ENCODE results near the gene SNAPC4.

DNA sequence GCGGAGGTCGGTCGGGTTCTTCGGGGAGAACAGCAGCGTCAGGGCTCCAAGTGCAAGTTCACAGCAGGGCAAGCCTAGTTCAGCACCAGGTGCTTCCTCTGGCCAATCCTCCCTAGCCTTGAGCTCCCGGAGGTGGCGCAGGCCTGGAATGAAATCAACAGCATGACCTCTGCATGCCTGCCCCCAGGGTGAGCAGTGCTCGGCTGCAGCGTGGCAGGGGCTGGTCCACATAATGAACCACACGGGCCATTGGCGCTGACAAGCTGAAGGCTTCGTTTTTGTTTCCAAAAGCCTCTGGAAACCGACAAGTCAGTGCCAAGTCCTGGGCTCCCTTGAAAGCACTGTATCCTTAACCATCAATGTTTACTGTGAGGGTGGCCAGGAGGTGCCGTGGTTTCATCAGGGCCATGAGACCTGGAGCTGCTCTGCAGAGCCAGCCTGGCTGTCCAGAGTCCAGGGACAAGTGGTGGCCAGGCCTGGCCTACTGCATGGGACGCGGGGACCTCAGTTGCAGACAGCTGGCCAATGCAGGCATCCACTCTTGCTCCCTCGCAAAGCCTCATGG, 41.8 kb upstream of the SNAPC4 start:
- TF ChIP-seq, protein P1, sequence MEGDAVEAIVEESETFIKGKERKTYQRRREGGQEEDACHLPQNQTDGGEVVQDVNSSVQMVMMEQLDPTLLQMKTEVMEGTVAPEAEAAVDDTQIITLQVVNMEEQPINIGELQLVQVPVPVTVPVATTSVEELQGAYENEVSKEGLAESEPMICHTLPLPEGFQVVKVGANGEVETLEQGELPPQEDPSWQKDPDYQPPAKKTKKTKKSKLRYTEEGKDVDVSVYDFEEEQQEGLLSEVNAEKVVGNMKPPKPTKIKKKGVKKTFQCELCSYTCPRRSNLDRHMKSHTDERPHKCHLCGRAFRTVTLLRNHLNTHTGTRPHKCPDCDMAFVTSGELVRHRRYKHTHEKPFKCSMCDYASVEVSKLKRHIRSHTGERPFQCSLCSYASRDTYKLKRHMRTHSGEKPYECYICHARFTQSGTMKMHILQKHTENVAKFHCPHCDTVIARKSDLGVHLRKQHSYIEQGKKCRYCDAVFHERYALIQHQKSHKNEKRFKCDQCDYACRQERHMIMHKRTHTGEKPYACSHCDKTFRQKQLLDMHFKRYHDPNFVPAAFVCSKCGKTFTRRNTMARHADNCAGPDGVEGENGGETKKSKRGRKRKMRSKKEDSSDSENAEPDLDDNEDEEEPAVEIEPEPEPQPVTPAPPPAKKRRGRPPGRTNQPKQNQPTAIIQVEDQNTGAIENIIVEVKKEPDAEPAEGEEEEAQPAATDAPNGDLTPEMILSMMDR (IDR thresholded peaks at IDR 0.05) = no peak
- no peak for TF ChIP-seq POLR2A (IDR thresholded peaks at IDR 0.05)

Data from heart left ventricle (tissue), 13 donors.